Small intestine (tissue), 7 donors: Measurements from ENCODE around the gene SORBS2. TPM values are rescaled to one million over a fixed set of nuclear protein-coding genes. Genes with fewer than 3 reads are reported as not detected.
"Not testable (repeated sequence)": the region's sequence is repeated elsewhere in the genome, so short reads cannot be mapped to it uniquely, and the experiment has no call there.

Source experiments
- DNase-seq, 2 donors: peaks; one replicate each; pipeline versions ENCODE4 v3.0.0 to v3.0.0-alpha.2; 2013
- FAIRE-seq: peaks from 2 replicates; lab custom pipeline; 2012; peaks lifted over from hg19 to GRCh38; lab: Jason Lieb, UNC
- H3K27ac ChIP-seq, 3 donors: one replicate each; pipeline ENCODE4 v1.5.1; 2013; ENCODE audit warnings: low read length in 2 of 3, mild to moderate bottlenecking in 2 of 3, control low read depth in 1 of 3, inconsistent platforms in 1 of 3, low read depth in 1 of 3, moderate library complexity in 1 of 3
- H3K27me3 ChIP-seq, 3 donors: one replicate each; pipeline ENCODE4 v1.6.1; 2013; ENCODE audit warnings: low read length in 3 of 3, inconsistent platforms in 1 of 3; ENCODE audit not compliant: control insufficient read depth in 3 of 3, insufficient read depth in 3 of 3
- H3K36me3 ChIP-seq, 3 donors: one replicate each; pipeline ENCODE4 v1.6.1; 2013; ENCODE audit warnings: low read length in 3 of 3, inconsistent platforms in 1 of 3, low read depth in 1 of 3, mild to moderate bottlenecking in 1 of 3, moderate library complexity in 1 of 3; ENCODE audit not compliant: control insufficient read depth in 3 of 3, insufficient read depth in 2 of 3
- H3K4me1 ChIP-seq, 3 donors: one replicate each; pipeline ENCODE4 v1.6.1; 2013; ENCODE audit warnings: low read length in 2 of 3, inconsistent platforms in 1 of 3, low read depth in 1 of 3, mild to moderate bottlenecking in 1 of 3, moderate library complexity in 1 of 3; ENCODE audit not compliant: control insufficient read depth in 3 of 3, insufficient read depth in 2 of 3
- H3K4me3 ChIP-seq, 3 donors: one replicate each; pipeline ENCODE4 v1.5.1; 2013; ENCODE audit warnings: low read length in 3 of 3, control low read depth in 1 of 3, inconsistent platforms in 1 of 3, low read depth in 1 of 3, mild to moderate bottlenecking in 1 of 3, moderate library complexity in 1 of 3
- H3K9me3 ChIP-seq, 2 donors: one replicate each; pipeline ENCODE4 v1.6.1; 2013; ENCODE audit warnings: low read depth in 1 of 2, low read length in 1 of 2; ENCODE audit not compliant: control insufficient read depth in 2 of 2, insufficient read depth in 1 of 2
- WGBS, 3 donors: extraction: QIAGEN DNeasy Blood & Tissue Kit; methylation state at CpG; one replicate each; pipeline ENCODE4 v1.1.7; 2013; 5-methylcytosine and 5-hydroxymethylcytosine counted together
- polyA plus RNA-seq, 4 donors: library from polyadenylated mRNA; stranded (reverse) in 3 of 4; unstranded in 1 of 4; fragments of 200-250 nt in 3 of 4; fragments of 120-200 nt in 1 of 4; gene quantifications; one replicate each; pipeline versions ENCODE4 v1.2.1 to v1.2.3, GENCODE V29; 2013
- donor health status: healthy with polysubstance abuse.
- donor health status: control.
- donor health status: control.
- donor health status: Bipolar disorder and iron deficiency.
- donor health status: healthy.

The SORBS2 gene
- polyA plus RNA-seq, 4 donors = 1.6 to 36.5 (median 16.1) TPM

- Histone ChIP-seq H3K4me1 (peaks cover 0 to 12% (median 0%) of the 10 kb centered on the region in 3 donors), H3K9me3 (peaks cover 0 to 2% of the 10 kb centered on the region in 2 donors), H3K27ac (no peak overlapping the region), H3K27me3 (no peaks in the 10 kb centered on the region), H3K4me3 (no peak overlapping the region), H3K36me3 (peaks cover 0 to 2% (median 0%) of the 10 kb centered on the region in 3 donors)
- FAIRE-seq (no peak), DNase-seq (no peak)
- WGBS, 3 donors = 56 to 74% (median 71%) methylated on average over 12 of the region's 12 CpGs
Measured at GRCh38 chr4:185721190-185722028, 90.6 kb downstream of the SORBS2 start.

DNA sequence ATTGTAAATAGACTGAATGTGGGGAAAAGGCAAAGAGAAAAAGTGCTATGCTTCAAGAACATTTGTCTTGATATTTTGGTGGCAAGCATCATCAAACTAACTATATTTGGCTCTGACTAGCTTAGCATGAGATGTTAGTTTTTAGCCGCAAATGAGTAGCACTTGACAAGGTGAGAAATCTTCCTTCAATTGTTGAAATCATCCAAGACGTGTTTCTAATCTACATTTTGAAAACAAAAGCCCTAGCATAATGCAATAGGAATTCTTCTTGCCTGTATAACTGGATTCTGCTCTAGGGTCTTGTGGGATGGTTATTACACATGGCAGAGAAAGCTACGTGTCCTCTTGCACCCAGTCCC is 92.5 kb downstream of the SORBS2 start:
- DNase-seq = no peak
- Histone ChIP-seq H3K9me3 (peaks cover 0 to 2% of the 10 kb centered on the region in 2 donors), H3K4me1 (peaks cover 0 to 12% (median 0%) of the 10 kb centered on the region in 3 donors), H3K27me3 (no peaks in the 10 kb centered on the region), H3K27ac (no peak overlapping the region), H3K4me3 (no peak overlapping the region), H3K36me3 (peaks cover 0 to 2% (median 0%) of the 10 kb centered on the region in 3 donors)
- FAIRE-seq = no peak
- 80 to 83% (median 80%) methylated on average over 3 of the region's 3 CpGs for WGBS, 3 donors

- Histone ChIP-seq H3K4me3 (no peak overlapping the region), H3K4me1 (peaks cover 0 to 16% (median 0%) of the 10 kb centered on the region in 3 donors), H3K9me3 (peaks cover 0 to 2% of the 10 kb centered on the region in 2 donors), H3K27me3 (no peaks in the 10 kb centered on the region), H3K36me3 (peaks cover 0 to 2% (median 0%) of the 10 kb centered on the region in 3 donors), H3K27ac (peak overlapping the region in 1 of 3 donors; percentile 24)
- 26 to 56% (median 43%) methylated on average over 8 of the region's 8 CpGs for WGBS, 3 donors
- DNase-seq (peak in 1 of 2 donors; percentile 40), FAIRE-seq (no peak)
Measured at GRCh38 chr4:185718578-185719499, 93.2 kb downstream of the SORBS2 start.

DNA sequence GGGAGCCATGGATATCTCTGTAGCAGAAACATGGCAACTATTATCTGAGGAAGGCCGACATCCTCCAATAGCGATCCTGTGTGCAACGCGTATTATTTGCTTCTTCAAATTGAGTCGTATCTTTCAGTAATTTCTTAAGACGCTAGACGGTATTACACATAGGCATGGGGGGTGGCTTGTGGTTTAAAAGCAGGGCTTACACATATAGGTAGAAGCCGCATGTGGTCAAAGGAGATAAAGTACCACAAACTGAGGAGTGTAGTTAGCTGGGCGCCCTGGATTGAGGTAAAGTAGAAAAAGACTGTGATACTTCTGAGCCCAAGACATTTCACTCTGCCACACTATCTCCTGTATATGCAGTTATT is 94.6 kb downstream of the SORBS2 start:
- Histone ChIP-seq H3K4me1 (peaks cover 0 to 30% (median 0%) of the 10 kb centered on the region in 3 donors), H3K27me3 (no peaks in the 10 kb centered on the region), H3K36me3 (peaks cover 0 to 2% (median 0%) of the 10 kb centered on the region in 3 donors), H3K9me3 (peaks cover 0 to 2% of the 10 kb centered on the region in 2 donors), H3K4me3 (no peak overlapping the region), H3K27ac (peak overlapping the region in 1 of 3 donors; percentile 10)
- no peak for DNase-seq
- 90 to 95% (median 92%) methylated on average over 9 of the region's 9 CpGs for WGBS, 3 donors
- FAIRE-seq = no peak

- Histone ChIP-seq H3K27me3 (no peaks in the 10 kb centered on the region), H3K9me3 (peaks cover 0 to 2% of the 10 kb centered on the region in 2 donors), H3K36me3 (peaks cover 0 to 2% (median 0%) of the 10 kb centered on the region in 3 donors), H3K4me3 (no peak overlapping the region), H3K27ac (peak overlapping the region in 2 of 3 donors; percentile 8 to 10), H3K4me1 (peaks cover 0 to 35% (median 0%) of the 10 kb centered on the region in 3 donors)
- WGBS, 3 donors = 84 to 91% (median 90%) methylated on average over 15 of the region's 15 CpGs
- DNase-seq (no peak), FAIRE-seq (no peak)
Measured at GRCh38 chr4:185716577-185717376, 95.2 kb downstream of the SORBS2 start.

DNA sequence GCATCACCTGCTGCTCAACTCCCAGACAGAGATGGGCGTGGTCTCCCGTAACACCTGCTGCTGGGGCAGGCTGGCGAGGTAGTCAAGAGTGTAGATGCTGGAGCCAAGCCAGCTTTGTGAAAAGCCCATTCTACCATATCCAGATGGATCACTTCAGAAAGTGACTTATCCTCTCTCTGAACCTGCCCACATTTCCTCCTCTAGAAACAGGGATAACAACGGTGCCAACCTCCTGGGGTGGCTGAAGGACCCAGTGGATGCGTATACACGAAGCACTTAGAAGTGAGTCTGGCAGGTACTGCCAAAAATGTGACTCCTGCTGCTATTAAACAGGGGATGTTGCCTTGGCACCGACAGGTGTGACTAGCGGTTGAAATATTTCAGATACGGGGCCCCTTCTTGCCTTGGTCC is 95.8 kb downstream of the SORBS2 start:
- H3K27ac ChIP-seq = peak overlapping the region in 2 of 3 donors; percentile 10 to 18
- no peaks in the 10 kb centered on the region for H3K27me3 ChIP-seq
- no peak overlapping the region for H3K4me3 ChIP-seq
- H3K9me3 ChIP-seq = peaks cover 0 to 2% of the 10 kb centered on the region in 2 donors
- peak in 1 of 2 donors; percentile 53 for DNase-seq
- FAIRE-seq = no peak
- WGBS, 3 donors = 68 to 73% (median 72%) methylated on average over 9 of the region's 9 CpGs
- peaks cover 0 to 2% (median 0%) of the 10 kb centered on the region in 3 donors for H3K36me3 ChIP-seq
- peaks cover 0 to 39% (median 0%) of the 10 kb centered on the region in 3 donors for H3K4me1 ChIP-seq

DNA sequence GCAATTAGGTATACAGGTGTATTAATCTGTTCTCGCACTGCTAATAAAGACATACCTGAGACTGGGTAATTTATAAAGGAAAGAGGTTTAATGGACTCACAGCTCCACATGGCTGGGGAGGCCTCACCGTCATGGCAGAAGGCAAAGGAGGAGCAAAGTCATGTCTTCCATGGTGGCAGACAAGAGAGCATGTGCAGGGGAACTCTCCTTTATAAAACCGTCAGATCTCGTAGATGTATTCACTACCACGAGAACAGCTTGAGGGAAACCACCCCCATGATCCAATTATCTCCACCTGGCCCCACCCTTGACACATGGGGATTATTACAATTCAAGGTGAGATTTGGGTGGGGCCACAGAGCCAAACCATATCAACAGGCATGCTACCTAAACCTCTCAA is 97.5 kb downstream of the SORBS2 start:
- not testable (repeated sequence) for H3K27me3 ChIP-seq, FAIRE-seq, H3K9me3 ChIP-seq, H3K4me3 ChIP-seq, H3K27ac ChIP-seq, DNase-seq, H3K36me3 ChIP-seq
- 79 to 92% (median 90%) methylated on average over 5 of the region's 5 CpGs for WGBS, 3 donors
- H3K4me1 ChIP-seq = peaks cover 0 to 38% (median 0%) of the 10 kb centered on the region in 3 donors
